Activated CD4-positive, alpha-beta T cell treated with anti-CD3 and anti-CD28 coated beads, Interleukin-2, amount 10 ng/mL, durations not matched to agents 7 days and 5 days (primary cell): ENCODE data around the gene LRFN2. TPM values are rescaled to one million over a fixed set of nuclear protein-coding genes. Genes with fewer than 3 reads are reported as not detected.

ENCODE experiments used
- CTCF ChIA-PET: fragments of 350-600 bp; sonication (Branson Sonifier 250); formaldehyde crosslinking; loops from one replicate; lab custom pipeline; 2021; ENCODE audit warnings: antibody characterized with exemption; lab: Charles Lee
- POLR2A ChIA-PET: fragments of 350-600 bp; sonication (Branson Sonifier 250); formaldehyde crosslinking; loops from one replicate; lab custom pipeline; 2021; ENCODE audit warnings: antibody characterized with exemption; lab: Charles Lee
- DNase-seq: peaks from one replicate; pipeline ENCODE4 v3.0.0-alpha.2; 2020
- H3K27ac Mint-ChIP-seq: one replicate; pipeline ENCODE4 v1.8.0; 2021; ENCODE audit warnings: mild to moderate bottlenecking, moderate library complexity, mixed read lengths
- H3K27me3 Mint-ChIP-seq: one replicate; pipeline ENCODE4 v1.8.0; 2021; ENCODE audit warnings: mixed read lengths
- H3K36me3 Mint-ChIP-seq: one replicate; pipeline ENCODE4 v1.8.0; 2021; ENCODE audit warnings: low read depth, mixed read lengths
- H3K4me1 Mint-ChIP-seq: one replicate; pipeline ENCODE4 v1.8.0; 2021; ENCODE audit warnings: mixed read lengths
- H3K4me3 Mint-ChIP-seq: one replicate; pipeline ENCODE4 v1.8.0; 2021; ENCODE audit warnings: mild to moderate bottlenecking, moderate library complexity, mixed read lengths
- H3K9me3 Mint-ChIP-seq: one replicate; pipeline ENCODE4 v1.8.0; 2021; ENCODE audit warnings: mixed read lengths
- total RNA-seq, 2 experiments: library from RNA; stranded (reverse); gene quantifications; one replicate each; pipeline ENCODE4 v1.2.3, GENCODE V29; 2021

LRFN2 gene
- total RNA-seq, 2 experiments from 2014 or later: 0.08 to 0.25 TPM

DNA sequence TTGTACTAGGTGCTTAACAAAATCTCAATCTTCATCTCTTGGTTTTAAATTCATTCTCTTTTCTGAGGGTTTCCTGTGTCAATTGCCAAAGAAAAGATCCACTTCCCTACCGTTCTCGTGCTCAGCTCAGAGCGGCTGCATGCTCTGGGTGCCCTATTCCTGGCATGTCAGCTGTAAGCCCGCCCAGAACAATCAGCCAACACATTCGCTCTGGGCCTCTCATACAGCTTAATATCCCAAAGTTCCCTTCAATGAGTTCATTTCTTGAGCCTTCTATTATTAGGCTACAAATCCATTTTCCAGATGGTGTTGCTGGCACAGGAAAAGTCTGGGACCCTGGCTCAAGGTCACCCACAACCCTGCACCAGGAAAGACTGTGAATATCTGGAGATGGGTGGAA is 24.3 kb upstream of the LRFN2 start:
- H3K4me3 Mint-ChIP-seq: no peak overlapping the region
- H3K4me1 Mint-ChIP-seq: no peaks in the 10 kb centered on the region
- DNase-seq: no peak
- CTCF ChIA-PET: no interaction called here
- H3K27me3 Mint-ChIP-seq: peaks cover 33% of the 10 kb centered on the region
- POLR2A ChIA-PET: no interaction called here
- no peaks in the 10 kb centered on the region for H3K9me3 Mint-ChIP-seq
- H3K27ac Mint-ChIP-seq: no peak overlapping the region
- no peaks in the 10 kb centered on the region for H3K36me3 Mint-ChIP-seq

DNA sequence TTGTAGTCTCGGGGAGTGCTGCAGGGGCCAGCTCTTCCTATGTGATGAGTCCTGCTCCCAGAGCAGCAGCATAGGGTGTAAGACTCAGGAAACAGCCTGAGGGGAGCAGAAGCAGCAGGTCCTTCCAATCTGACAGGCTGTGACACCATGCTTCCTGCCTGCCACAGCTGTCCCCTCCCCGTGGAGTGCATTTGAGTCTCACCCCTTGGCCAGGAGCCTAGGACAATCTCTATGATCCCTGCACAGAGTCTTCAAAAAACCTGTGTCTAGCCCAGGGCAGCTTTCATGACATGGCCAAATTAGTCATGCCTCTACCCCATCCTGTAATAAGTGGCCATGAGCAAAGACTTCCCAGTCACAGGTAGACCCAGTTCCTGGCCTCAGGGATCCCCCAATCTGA is 23.1 kb upstream of the LRFN2 start:
- CTCF ChIA-PET: interaction anchor here (0.7 kb wide), 1 partner anchor 1701 kb away, joined by 3 read pairs; no protein-coding TSS in a partner anchor
- DNase-seq: no peak
- no peaks in the 10 kb centered on the region for H3K4me1 Mint-ChIP-seq
- no peaks in the 10 kb centered on the region for H3K9me3 Mint-ChIP-seq
- H3K4me3 Mint-ChIP-seq: no peak overlapping the region
- no peaks in the 10 kb centered on the region for H3K36me3 Mint-ChIP-seq
- H3K27ac Mint-ChIP-seq: no peak overlapping the region
- peaks cover 36% of the 10 kb centered on the region for H3K27me3 Mint-ChIP-seq
- POLR2A ChIA-PET: no interaction called here

GRCh38 chr6:40606981-40607380 is 19.8 kb upstream of the LRFN2 start:
- Mint-ChIP-seq H3K9me3 (no peaks in the 10 kb centered on the region), H3K27me3 (peaks cover 46% of the 10 kb centered on the region), H3K4me3 (no peak overlapping the region), H3K4me1 (no peaks in the 10 kb centered on the region), H3K27ac (no peak overlapping the region), H3K36me3 (no peaks in the 10 kb centered on the region)
- ChIA-PET POLR2A (no interaction called here), CTCF (interaction anchor here (0.8 kb wide), 1 partner anchor 19 kb away, joined by 3 read pairs; the partner anchor contains the start of gene LRFN2)
- DNase-seq: no peak

GRCh38 chr6:40606526-40606925 is 19.4 kb upstream of the LRFN2 start:
- Mint-ChIP-seq H3K27me3 (peaks cover 46% of the 10 kb centered on the region), H3K9me3 (no peaks in the 10 kb centered on the region), H3K27ac (no peak overlapping the region), H3K36me3 (no peaks in the 10 kb centered on the region), H3K4me3 (no peak overlapping the region), H3K4me1 (no peaks in the 10 kb centered on the region)
- POLR2A ChIA-PET: no interaction called here
- no peak for DNase-seq
- CTCF ChIA-PET: interaction anchor here (0.8 kb wide), 1 partner anchor 19 kb away, joined by 3 read pairs; the partner anchor contains the start of gene LRFN2

- ChIA-PET CTCF (no interaction called here), POLR2A (no interaction called here)
- H3K4me3 Mint-ChIP-seq: no peak overlapping the region
- H3K27me3 Mint-ChIP-seq: peaks cover 53% of the 10 kb centered on the region
- no peaks in the 10 kb centered on the region for H3K36me3 Mint-ChIP-seq
- DNase-seq: no peak
- no peak overlapping the region for H3K27ac Mint-ChIP-seq
- H3K4me1 Mint-ChIP-seq: no peaks in the 10 kb centered on the region
- H3K9me3 Mint-ChIP-seq: no peaks in the 10 kb centered on the region
Measured at GRCh38 chr6:40604082-40604481, 16.9 kb upstream of the LRFN2 start.

DNA sequence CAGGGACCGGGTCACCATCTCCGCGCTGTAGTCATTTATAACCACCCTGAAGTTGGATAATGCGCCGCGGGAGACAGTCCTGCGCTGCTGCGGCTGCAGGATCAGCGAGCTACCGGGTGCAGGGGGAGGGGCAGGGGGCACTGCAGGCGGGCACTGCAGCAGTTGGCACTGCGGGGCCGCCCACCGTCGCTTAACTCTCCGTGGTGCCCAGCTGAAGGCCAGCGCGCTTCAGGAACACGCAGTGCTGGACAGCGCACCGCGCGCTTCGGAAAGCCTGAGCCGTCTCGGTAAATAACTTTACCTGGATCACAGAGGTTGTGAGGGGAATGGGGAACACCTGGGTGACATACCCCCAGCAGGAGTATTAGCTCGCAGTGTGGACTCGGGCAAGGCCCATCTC is 12.4 kb upstream of the LRFN2 start:
- no peak overlapping the region for H3K27ac Mint-ChIP-seq
- H3K36me3 Mint-ChIP-seq: no peaks in the 10 kb centered on the region
- no peak overlapping the region for H3K4me3 Mint-ChIP-seq
- no peaks in the 10 kb centered on the region for H3K4me1 Mint-ChIP-seq
- ChIA-PET POLR2A (no interaction called here), CTCF (no interaction called here)
- peaks cover 41% of the 10 kb centered on the region for H3K27me3 Mint-ChIP-seq
- no peaks in the 10 kb centered on the region for H3K9me3 Mint-ChIP-seq
- DNase-seq: no peak

GRCh38 chr6:40598516-40598915 is 11.4 kb upstream of the LRFN2 start:
- Mint-ChIP-seq H3K27me3 (peaks cover 35% of the 10 kb centered on the region), H3K4me1 (no peaks in the 10 kb centered on the region), H3K36me3 (no peaks in the 10 kb centered on the region), H3K27ac (no peak overlapping the region), H3K9me3 (no peaks in the 10 kb centered on the region), H3K4me3 (no peak overlapping the region)
- ChIA-PET POLR2A (no interaction called here), CTCF (no interaction called here)
- no peak for DNase-seq

DNA sequence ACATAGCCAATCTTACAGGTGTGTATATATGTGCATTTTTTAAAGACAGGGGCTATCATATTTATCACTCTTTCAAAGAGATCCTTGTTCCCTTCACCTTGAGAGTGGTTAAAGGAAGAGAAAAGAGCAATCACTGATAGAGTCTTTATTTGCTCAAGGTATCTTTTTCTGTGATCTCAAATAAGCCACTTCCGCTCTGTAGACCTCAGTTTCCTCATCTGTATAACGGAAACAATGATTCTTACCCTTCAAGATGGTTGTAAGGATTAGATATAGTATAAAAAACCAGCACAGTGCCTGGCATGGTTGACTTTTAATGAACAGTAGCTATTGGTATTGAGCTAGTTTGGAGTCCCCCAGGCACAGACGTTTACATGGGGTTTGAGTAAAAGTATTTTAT is 10.1 kb upstream of the LRFN2 start:
- no peaks in the 10 kb centered on the region for H3K9me3 Mint-ChIP-seq
- ChIA-PET POLR2A (no interaction called here), CTCF (interaction anchor here (0.6 to 1.2 kb wide), 2 partner anchors 10 to 242 kb away, joined by 4 to 5 read pairs; partner anchors contain the start of gene LRFN2)
- no peak overlapping the region for H3K4me3 Mint-ChIP-seq
- no peak overlapping the region for H3K27ac Mint-ChIP-seq
- peaks cover 30% of the 10 kb centered on the region for H3K27me3 Mint-ChIP-seq
- no peaks in the 10 kb centered on the region for H3K4me1 Mint-ChIP-seq
- H3K36me3 Mint-ChIP-seq: no peaks in the 10 kb centered on the region
- DNase-seq: no peak

GRCh38 chr6:40588480-40588879 is 1.3 kb upstream of the LRFN2 start:
- no peak for DNase-seq
- Mint-ChIP-seq H3K4me1 (peaks cover 27% of the 10 kb centered on the region), H3K4me3 (no peak overlapping the region), H3K27ac (no peak overlapping the region), H3K27me3 (peaks cover 50% of the 10 kb centered on the region), H3K36me3 (no peaks in the 10 kb centered on the region), H3K9me3 (no peaks in the 10 kb centered on the region)
- POLR2A ChIA-PET: no interaction called here
- CTCF ChIA-PET: interaction anchor here (0.7 to 1.3 kb wide), 2 partner anchors 12 to 18 kb away, joined by 3 read pairs; no protein-coding TSS in a partner anchor

- Mint-ChIP-seq H3K27ac (no peak overlapping the region), H3K4me3 (peak overlapping the region; percentile 11), H3K27me3 (peaks cover 48% of the 10 kb centered on the region), H3K4me1 (peaks cover 31% of the 10 kb centered on the region), H3K9me3 (no peaks in the 10 kb centered on the region), H3K36me3 (no peaks in the 10 kb centered on the region)
- ChIA-PET CTCF (interaction anchor here (0.6 to 1.3 kb wide), 11 partner anchors 9 to 105 kb away, joined by 3 to 6 read pairs (median 3); no protein-coding TSS in a partner anchor), POLR2A (no interaction called here)
- DNase-seq: no peak
Measured at GRCh38 chr6:40588070-40588384, 863 bp upstream of the LRFN2 start.

GRCh38 chr6:40586369-40587201 is 579 bp downstream of the LRFN2 start:
- no peaks in the 10 kb centered on the region for H3K9me3 Mint-ChIP-seq
- H3K4me3 Mint-ChIP-seq: peak overlapping the region; percentile 76
- ChIA-PET CTCF (interaction anchor here (0.9 to 1.3 kb wide), 7 partner anchors 7 to 107 kb away, joined by 3 to 6 read pairs (median 4); no protein-coding TSS in a partner anchor), POLR2A (no interaction called here)
- no peak overlapping the region for H3K27ac Mint-ChIP-seq
- peaks cover 31% of the 10 kb centered on the region for H3K4me1 Mint-ChIP-seq
- DNase-seq: no peak
- no peaks in the 10 kb centered on the region for H3K36me3 Mint-ChIP-seq
- H3K27me3 Mint-ChIP-seq: peaks cover 48% of the 10 kb centered on the region

DNA sequence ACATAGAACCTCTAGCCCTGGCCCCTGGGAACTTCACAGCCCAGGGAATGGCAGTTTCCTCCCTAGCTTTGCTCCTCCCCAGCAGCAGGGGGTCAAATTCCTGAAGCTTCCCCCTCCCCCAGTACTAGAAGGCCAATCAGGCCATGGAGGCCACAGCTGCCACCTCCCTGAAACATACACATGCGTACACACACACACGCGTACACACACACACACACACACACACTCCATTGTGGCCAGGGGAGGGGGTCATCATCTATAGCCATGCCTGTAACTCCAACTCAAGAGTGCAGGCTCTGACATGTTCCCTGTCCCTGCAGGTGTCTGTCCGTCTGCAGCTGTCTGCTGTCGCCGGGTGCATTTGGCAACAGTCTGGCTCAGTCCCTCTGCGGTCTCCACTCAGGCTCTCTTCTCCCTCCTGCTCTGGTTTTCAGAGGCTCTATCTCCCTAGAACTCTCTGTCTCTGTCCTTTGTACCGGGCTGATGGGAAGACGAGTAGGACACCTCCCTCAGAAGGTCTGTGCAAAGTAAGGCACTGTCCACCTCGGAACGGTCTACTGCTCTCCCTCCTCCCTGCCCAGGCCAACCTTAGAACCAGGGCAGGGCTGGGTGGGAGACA is 1.4 kb downstream of the LRFN2 start:
- Mint-ChIP-seq H3K9me3 (no peaks in the 10 kb centered on the region), H3K4me3 (peak overlapping the region; percentile 76), H3K27me3 (peaks cover 47% of the 10 kb centered on the region), H3K4me1 (peaks cover 31% of the 10 kb centered on the region), H3K36me3 (no peaks in the 10 kb centered on the region), H3K27ac (no peak overlapping the region)
- no peak for DNase-seq
- ChIA-PET POLR2A (no interaction called here), CTCF (no interaction called here)

- H3K36me3 Mint-ChIP-seq: no peaks in the 10 kb centered on the region
- CTCF ChIA-PET: no interaction called here
Measured at GRCh38 chr6:40585223-40585622, 1.9 kb downstream of the LRFN2 start.

More at GRCh38 chr6:40585223-40585622, 1.9 kb downstream of the LRFN2 start:
- H3K27ac Mint-ChIP-seq: no peak overlapping the region
- H3K9me3 Mint-ChIP-seq: no peaks in the 10 kb centered on the region
- no peak for DNase-seq
- H3K27me3 Mint-ChIP-seq: peaks cover 42% of the 10 kb centered on the region
- H3K4me3 Mint-ChIP-seq: no peak overlapping the region
- POLR2A ChIA-PET: no interaction called here
- H3K4me1 Mint-ChIP-seq: peaks cover 31% of the 10 kb centered on the region
